Dedifferentiated amniotic fluid mesenchymal stem cell (primary cell): ENCODE measurements around the gene PALLD.

Experiments
- DNase-seq: peaks from one replicate; pipeline ENCODE4 v3.0.0-alpha.2; 2016; ENCODE audit errors: extremely low spot score

Gene PALLD

DNA sequence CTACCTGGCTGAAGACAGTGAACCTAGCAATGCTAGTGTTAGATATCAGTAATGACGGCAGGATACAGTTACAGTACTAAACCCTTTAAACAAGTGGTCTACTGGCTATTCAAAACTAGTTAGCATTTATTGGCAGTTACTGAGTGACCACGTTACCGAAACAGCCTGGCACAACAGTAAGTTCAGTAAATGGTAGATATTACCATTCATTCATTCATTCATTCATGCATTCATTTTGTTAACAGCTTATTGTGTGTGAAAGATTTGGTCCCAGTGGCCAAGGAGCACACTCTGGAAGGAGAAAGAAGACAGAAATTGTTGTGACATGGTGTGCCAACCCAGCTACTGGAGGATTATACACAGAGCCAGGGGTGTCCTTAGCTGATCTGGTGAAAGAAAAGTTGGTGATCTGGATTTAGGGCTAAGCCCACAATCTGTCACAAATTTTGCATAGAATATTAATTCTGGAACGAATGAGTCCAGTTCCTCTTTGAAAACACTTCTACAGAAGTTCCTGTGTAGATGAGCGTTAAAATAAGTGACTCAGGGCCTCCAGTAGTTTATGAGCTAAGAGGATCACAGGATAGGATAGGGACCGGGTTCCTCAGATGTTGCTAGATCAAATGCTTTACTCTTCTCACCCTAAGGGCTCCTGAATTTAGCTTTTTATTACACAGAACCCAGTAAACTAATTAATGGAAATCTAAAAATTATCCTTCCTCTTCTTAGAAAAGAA lies 334.1 kb downstream of the PALLD start:
- DNase-seq: no peak

DNA sequence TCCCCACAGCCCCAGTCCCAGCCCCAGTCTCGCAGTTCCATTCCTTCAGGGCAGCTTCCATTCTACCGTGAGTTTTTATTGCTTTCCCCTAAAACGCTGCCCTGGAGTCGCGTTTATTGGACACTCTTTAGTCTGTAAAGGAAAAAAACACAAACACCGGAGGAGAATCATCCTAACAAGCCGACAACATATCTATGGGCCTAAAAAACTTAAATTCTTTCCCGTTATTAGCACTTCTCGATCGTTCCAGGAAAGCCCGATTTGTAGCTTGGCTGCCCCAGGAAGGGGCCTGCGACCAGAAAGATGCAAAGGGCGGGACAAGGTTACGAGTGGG lies 334.7 kb downstream of the PALLD start:
- no peak for DNase-seq

DNA sequence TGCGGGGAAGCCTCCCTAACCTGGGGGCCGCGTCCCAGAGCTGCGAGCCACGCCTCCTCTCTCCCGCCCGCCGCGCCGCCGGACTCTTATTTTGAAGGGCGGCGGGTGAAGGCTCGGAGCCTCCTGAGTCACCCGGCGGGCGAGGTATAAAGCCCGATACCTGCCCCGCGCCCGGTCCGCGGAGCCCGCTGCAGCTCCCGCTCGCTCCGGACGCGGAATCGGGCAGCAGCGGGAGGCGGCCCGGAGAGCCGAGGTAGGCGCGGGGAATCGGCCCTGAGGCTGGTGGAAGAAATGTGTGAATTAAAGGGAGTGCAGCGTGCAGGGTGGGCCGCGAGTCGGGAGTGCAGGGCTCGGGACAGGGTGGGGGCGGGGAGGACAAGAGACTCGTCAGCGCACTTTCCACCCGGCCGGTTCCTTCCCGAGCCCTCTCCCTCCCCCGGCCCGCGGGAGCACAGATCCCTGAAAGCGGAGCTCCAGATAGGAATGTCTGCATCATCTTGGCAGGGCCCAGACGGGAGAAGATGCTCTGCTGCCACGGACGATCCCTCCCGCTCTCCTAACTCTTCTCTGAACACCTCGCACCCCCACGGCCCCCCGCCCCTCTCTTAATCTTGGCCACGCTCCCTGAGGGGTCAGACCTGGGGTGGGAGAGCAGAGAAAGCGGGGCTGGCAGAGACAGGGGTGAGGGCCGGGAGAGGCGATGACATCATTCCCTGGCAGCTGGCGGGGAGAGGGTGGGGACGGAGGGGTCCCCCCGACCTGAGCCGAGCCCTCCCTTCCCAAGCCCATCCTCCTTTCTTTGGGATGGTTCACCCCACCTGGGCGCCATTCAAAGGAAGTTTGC lies 335.3 kb downstream of the PALLD start:
- DNase-seq: peak; percentile 62

DNA sequence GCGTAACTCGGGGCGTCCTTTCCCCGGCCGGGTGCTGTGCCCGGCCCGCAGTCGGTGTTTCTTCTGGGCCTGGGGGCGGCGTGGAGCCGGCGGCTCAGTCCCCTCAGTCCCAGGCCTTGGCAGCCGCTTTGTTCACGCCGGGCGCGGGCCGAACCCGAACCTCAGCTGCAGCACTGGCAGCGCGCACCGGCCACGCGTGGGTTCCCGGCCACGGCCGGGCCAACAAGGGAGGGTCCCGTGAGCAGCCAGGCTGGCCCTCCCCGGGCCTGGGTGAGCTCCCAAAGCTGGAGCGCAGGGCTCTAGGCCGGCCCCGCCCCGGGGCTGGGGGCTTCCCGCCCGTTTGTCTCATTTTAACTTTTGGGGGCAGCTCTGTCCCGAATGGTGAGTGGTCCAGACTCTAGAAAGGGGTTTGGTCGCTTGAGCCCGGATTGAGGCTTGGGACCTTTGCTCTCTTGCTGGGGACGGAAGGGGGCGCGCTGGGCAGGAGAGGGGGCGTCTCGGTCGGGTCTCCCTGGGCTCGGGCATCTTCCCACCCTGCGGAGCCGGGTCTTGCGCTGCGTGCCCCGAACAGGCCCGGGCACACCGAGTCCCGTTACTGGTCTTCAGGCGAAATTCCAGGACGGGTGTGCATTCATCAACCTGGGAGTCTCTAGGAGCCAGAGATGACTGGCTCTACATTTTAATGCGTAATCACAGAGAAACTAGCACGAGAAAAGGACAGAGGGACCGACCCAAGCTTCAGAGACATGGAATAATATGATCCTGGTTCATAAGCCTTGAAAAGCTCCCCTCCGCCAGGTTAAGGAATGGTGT lies 336.1 kb downstream of the PALLD start:
- no peak for DNase-seq

DNA sequence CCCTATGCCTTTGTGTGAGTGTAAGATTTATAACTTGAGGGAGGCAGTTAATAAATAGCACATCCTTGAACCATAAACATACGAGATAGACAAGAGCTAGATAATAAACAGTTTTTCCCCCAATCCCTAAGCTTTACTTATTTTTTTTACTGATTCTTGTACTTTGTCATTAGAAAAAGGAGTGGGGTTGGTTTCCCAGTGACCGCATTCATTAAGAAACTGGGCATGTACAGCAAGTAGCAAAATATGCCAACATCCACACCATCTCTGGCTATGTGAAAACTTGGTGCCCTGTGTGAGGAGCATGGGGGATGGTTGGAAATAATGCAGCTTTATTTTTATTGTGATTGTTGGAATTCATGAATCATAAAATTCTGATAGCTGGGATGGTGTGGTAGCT lies 337.0 kb downstream of the PALLD start:
- no peak for DNase-seq

DNA sequence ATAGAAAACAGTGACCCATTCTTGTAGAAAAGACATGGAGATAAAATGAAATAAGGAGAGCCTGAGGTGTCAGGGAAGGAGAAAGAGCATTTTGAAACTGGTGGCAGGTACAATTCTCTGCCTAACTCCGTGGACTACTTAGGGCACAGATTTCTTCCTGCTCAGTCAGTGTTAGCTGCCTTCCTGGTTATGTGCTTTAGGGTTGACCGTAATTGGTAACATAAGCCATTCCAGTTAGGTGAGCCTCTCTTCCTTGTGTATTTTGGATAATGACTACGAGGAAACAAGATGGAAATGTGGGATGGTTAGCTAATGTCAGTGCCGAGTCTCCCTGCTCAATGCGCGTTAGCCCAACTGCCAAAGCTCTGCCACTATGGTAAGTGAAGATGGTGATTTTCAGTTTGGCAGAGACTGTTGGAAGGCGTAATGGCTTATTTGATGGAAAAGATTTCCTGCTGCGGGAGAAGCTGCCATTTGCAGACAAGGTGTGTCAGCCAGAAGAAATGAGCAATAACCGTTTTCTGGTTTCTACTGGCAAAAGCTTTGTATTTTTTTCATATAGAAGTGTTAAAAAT lies 339.1 kb downstream of the PALLD start:
- DNase-seq: no peak

DNA sequence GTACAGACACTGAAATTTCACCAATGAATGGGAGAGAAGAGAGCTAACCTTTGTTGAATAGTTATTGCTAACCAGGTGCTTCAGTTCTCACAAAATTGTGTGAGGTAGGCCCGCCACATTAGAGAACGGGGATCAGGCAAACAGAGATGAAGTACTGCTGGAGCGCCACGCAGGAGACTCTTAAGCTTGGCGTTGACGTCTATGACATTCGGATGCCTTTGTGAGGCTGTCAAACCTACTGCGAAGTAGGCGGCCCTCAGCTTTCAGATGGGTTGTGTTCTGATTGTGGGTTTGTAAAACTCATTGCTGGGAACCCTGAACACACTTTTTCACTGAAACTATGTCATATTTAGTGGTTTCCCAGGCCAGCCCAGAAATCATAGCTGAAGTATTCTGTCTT lies 339.6 kb downstream of the PALLD start:
- no peak for DNase-seq

DNA sequence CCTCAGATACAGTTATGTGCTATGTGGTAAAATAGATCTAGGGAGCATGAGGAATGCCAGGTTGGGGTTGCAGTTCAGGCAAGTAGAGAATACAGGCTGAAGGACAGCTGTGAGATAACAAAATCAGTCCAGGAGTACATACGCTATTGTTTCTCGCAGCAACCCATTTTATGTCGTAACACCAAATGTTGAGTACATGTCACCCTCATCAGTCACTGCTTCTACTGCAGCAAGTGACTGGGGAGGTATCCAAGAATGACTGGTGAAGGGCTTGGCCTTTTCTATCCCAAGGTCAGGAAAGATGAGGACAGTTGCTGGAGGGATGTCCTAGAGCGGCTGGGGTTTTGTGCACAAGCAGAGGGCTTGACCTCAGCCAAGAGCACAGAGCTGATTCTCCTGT lies 341.1 kb downstream of the PALLD start:
- no peak for DNase-seq

DNA sequence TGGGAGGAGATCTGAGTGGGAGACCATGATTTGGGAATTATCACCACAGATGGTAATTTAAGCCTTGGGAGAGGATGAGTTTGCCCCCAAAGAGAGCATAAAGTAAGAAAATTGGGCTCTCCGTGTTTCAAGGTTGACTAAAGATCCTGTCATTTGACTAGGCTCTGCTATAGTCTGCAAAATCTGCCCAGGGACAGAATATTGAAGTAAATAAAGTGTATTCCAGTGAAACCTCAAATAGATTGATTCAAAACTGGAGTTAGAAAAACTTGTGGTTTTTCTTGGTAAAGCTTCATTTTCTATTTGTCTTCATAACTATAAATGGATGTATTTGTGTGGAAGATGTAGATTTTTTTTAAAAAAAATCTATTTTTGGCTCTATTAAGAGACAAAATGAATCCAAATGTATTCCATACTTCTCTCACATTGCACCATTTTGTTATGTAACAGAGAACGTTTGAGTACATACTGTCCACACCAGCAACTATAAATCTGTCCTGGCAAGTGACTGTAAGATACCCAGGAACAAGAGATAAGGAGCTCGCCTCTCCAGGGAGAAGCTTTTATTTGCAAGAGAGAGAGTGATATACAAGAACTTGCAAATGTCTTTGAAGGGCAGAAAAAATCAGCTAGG lies 343.0 kb downstream of the PALLD start:
- DNase-seq: no peak

DNA sequence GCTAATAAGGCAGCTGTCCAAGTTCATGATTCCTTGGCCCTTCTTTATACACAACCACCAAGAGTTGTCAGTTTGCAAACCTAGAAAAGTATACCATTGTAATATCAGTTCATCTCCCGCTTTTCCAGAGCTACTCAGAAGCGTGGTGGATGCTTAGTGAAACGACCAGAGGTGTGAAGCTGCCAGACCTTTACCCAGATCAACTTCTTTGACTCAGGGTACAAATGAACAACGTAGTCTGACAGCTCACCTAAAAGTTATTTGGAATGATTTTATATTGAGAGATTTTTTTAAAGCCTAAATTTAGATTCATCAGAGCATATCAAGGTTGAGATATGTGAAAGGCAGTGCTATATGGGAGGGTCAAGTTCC lies 343.5 kb downstream of the PALLD start:
- no peak for DNase-seq

DNA sequence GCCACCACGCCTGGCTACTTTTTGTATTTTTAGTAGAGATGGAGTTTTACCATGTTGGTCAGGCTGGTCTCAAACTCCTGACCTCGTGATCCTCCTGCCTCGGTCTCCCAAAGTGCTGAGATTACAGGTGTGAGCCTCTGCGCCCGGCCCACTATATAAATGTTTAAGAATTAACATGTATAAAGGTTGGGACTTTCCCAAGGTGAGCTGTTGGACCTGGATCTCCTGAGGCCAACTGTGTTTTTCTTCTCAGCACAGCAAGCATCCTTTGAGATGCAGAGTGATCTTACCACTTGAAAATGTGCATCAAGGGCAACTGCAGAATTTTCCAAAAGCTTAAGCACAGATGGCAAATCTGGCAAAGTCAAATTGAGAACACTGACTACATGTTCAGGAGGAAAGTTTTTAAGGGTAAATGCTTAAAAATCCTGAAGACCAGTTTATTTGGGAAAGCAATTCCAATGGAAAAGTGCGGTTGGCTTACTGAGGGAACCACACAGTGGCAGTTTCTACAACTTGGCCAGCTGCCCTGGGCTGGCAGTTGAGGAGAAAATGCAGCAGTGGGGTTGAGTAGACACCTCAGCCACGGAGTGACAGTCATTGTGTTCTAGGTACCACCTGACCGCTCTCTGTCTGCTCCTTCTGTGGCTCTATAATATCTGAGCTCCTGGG lies 344.3 kb downstream of the PALLD start:
- DNase-seq: no peak

DNA sequence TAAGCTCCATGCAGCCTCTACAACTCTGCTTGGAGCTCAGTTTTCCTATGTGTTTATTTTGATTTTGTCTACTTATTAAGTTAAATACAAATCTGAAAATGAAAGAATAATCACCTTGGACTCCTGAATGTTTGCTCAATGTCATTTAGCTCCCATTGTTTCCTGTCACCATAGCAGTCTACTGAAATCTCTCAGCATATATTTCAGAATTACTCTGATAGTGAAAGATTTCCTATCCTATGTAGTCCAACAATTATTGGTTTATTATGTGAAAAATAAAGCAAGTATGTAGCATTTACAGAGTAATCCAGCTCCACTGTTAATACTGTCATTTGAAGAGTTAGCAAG lies 344.8 kb downstream of the PALLD start:
- DNase-seq: no peak

DNA sequence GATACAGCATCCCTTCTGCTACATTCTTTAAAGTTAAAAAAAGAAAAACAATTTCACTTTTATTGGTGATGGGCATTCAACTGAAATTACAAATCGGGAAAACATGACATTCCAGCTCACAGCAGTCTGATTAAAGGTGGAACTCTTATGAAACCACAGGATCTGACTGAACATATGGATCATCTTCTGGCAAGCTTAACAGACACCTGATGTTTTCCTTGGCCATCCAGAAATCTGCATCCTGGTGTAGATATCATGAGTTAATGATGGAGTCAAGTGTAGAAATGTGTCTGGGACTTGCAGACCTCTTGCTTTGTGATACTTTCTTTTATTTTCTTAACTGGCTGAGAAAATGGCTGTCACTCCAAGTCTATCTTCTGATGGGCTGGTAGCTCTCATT lies 345.3 kb downstream of the PALLD start:
- DNase-seq: no peak

DNA sequence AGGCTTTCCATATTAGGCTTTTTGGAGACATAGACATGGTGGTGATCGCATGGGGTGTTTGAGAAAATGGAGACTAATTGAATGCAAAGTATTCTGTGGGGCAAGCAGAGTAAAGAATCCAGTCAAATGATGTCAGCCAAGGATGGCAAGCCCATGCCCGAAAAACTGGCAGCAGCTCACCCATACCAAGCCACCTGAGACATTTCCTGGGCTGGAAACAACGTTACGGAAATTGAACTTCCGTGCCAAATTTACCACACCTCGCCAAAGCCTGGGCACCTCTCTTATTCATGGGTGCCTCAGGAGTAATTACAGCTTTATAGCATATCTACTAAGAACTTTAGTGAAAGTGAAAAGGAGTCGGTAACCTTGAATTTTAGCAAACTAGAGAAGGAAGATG lies 346.8 kb downstream of the PALLD start:
- no peak for DNase-seq

DNA sequence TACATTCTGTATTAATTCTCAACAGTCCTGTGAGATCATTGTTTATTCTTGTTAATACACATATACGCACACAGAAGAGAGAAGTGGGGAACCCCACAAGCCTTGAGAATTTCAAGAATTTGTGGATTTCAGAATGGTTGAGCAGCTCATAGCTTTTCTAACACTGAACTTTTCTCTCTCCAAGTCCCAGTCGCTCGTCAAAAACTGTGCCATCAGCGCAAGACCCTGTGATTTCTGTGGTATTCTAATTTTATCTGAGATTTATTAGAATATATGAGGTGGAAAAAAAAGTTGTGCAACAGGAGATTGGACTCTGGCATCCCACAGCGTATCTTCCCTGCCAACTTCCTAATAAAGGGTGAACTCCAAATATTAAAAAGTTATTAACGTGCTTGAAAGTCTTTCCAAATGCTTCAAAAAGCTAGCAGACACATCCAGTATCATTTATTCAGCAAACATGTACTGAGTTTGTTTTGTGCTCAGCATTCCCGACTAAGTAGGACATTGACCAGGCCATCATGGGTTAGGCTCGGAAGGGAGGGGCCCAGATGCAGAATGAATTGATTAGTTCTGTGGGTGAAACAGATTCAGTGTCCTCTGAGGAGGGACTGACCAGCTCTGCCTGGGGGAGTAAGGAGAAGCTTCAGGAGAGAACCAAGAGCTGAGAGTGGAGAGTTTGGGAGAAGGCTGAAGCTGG lies 347.6 kb downstream of the PALLD start:
- DNase-seq: no peak

DNA sequence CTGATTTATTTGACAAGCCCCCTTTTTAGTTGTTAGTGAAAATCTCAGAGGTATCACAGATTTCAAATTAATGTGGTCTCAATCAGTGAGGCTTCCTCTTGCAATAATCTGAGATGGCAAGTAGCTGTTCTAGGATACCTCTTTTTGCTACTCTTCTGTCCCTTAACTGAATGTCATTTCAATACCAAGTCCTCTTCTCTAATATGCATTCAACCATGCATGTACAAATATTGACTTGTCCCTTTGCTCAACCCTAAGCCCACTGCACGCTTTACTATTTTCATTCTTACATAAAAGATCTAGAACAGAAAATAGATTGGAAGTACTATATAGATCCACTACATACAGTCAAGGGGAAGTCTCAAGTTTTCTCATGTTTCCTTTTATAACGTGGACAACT lies 349.0 kb downstream of the PALLD start:
- no peak for DNase-seq

DNA sequence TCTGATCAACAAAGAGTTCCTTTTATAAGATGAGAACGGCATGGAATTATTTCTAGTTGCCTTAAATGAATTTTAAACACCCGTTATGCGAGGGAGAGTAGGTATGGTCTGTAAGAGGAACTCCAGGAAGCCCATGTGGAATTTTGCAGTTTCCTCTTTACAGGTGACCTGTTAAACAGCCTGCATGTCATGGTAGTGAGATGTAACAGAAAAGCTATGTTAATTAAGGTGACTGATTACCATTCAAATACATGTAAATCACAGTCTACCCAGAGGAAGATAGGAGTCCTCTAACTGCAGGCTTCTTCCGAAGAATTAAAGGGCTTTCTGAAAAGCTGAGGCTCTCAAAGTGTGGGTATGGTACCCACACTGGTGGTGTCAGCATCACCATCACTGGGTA lies 349.6 kb downstream of the PALLD start:
- no peak for DNase-seq

DNA sequence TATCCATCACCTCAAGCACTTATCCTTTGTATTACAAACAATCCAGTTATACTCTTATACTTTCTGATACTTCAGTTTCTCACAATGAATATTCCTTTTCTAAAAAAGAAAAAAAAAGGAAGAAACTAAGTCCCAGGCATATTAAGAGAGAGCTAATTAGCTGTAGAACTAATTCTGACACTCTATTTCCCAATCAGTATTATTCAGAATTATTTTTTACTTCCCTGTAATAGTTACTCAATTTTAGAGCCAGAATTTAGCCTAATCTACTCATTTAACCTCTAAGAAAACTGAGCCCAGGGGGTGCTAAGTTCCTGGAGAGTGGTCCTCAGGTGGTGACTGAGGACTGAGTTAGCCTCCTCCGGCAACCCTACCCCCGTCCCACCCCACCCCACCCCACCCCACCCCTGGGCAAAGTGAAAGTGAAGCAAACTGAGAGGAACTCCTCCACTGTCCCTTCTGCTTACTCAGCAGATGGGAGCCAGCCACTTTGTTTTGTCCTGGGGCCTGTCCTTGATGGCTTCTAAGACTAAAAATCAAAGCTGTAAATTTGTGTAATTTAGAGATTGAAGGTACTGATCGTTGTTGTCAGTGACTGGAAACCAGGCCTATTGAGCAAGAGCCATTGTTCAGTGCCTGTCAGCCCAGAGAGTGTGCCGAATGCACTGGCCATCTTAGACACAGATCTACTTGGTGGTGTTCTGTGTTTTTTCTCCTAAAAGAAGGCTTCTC lies 351.1 kb downstream of the PALLD start:
- DNase-seq: no peak

DNA sequence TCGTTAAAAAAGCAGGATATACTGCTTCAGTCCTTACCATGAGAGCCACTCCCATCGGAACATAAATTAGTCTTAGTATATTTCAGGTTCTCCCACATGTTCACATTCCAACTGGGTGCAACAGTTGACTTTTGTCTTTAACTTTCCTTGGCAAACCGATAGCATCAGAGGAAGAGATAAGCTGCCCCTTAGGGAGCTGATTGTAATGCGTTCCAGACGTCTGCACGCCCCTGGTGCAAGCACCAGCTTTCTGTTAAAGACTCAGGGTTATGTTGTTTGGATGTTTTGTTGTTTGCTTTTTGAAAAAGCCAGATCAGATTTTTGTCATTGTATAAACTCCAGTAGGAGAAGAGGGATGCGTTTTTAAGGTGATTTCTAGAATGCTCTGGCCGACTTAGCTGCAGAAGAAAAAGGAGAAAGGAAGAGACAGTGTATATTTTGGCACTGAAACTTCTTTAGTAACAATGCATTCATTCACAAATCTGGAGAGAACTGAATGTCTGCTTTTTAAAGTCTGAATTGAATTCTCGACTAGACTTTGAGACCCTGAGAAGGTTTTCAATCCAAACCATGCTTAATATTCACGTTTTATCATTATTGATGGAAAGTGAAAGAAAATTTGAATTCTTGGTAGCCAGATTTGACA lies 352.3 kb downstream of the PALLD start:
- DNase-seq: no peak

DNA sequence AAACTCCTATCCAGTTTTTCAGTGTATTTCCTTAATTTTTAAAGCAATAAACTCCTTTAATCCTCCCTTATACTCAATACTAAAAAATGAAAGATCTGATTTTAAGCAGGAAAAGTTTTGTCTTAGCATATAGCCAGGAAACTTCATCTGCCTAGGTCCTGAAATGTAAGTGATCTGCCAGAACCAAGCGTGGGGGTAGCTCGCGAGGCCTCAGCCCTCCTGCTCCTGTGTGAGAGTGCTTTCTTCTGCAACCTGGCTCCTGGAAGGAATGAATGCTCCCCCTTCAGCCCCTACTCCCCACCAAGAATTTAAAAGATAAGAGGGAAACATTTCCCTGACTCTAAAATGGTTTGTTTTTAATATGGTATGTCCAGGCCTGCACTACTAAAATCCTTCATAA lies 353.1 kb downstream of the PALLD start:
- DNase-seq: no peak
